Measurements from ENCODE around the gene PFKFB2.

The PFKFB2 gene

DNA sequence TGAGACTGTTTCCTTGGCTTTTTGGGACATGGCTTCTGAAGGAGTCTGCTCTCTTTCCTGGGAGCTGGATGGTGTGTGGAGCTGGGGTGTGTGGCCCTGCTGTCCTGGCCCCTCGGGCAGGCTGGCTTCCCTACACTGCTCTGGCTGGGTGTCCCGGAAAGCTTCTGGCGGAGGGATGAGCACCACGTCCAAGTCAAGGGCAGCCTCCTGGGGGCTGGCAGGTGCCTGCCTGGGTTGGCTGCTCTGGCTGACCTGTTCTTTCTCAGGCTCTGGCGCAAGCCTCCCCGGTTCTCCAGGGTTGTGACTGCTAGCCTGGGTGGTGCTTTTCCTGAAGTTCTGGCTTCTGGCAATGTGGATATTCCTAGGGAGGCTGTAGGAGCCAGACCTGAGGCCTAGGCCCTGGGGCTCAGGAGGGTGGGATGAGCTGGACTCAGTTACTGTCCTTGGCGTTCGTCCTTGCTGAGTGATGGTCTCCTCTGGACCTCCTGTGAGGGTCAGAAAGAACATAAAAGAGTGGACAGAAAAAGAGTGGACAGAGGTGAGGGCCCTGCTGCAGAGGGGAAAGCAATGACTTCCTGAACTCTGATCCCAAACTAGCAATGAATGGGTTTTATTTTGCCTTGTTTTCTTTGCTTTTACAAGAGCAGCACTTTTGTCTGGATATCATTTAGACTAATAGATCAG is 29.9 kb upstream of the PFKFB2 start:
- DNase-seq = no peak

DNA sequence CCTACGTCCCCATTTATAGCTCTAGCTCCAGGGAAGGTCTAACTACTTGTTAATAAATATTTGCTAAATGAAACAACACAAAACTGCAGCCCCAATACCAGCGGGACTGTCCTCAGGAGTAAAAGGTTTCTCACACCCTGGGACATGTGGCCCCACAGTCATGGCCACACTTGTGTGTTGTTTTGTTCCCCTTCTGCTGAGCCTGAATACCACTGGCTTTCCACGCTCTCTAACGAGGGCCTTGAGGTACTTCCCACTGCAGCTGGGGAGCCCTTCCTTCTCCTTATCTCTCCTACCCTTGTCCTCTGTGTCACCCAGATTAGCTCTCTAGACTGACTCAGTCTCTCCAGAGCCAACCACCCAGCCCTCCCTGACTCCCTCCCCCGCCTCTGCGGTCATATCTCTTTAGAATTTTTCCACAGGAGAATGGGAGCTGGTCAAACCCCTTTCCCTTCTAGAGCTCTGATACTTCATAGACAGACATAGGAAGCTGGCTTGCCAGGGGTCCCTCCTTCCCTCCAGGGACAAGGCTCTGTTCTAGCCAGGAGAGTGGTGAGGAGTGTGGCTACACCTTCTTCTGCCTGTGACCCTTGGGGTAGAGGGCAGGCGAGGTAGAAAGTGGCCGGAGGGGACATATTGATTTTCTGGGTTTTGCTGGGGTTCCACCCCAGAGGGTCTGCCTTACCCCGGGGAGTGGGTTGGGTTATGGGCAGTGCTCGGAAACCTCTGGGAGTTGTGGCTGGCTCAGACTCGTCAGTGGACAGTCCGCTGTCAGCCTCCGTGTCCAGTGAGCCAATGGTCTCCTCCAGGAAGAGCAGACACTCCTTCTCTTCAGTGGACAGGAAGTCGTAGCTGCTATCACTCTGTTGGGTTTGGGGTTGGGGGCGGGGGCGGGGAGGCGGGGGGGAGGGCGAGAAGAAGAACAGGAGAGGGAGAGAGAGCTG is 28.6 kb upstream of the PFKFB2 start:
- no peak for DNase-seq

DNA sequence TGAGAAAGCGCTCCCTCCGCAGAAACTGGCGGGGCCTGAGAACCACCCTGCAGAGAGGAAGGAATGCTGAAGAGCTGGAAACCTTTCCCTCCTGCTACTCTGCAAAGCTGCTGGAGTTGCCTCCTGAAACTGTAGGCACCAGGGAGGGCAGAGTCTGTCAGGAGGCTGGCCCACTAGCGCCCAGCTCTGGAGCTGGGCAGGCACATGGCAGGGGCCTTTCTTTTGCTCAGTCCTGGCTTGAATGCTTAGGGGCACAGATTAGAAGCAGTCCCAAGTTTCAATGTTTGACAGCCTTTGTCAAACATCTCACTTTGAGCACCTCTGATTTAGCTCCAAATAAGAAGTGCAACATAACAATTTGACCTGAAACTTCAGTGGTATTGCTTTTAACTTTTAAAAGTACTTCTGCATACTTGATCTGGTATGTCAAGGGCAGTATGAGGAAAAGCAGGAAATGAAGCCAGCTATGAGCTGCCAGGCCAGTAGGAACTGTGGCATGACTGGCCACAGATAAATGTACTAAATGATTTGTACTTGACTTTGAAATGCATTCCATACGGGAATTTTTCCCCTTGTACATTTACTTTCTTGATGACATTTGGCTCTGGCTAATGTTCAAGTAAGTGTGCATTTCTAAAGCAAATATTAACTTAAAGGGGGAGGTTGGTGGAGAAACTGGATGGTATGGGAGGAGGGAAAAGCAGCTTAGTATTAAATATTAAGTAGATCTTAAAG is 27.8 kb upstream of the PFKFB2 start:
- no peak for DNase-seq

DNA sequence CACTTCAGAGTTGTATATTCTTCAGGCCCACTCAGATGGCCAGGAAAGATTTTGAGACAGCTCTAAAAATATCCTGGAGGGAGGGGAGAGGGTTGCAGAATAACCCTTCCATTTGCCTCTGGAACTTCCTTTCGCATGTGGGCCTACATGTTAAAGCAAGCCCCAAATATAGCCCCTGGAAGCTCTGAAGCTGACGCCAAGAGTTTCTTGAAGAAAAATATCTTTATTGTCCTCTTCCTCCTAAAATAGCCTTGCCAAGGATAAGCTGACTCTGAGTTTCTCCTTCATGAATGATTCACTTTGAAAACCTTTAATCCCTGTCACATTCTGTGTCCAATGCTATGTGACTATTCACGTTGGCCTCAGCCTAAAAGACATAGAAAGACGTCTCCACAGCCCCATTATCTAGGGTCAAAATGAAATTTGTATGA is 27.0 kb upstream of the PFKFB2 start:
- no peak for DNase-seq

DNA sequence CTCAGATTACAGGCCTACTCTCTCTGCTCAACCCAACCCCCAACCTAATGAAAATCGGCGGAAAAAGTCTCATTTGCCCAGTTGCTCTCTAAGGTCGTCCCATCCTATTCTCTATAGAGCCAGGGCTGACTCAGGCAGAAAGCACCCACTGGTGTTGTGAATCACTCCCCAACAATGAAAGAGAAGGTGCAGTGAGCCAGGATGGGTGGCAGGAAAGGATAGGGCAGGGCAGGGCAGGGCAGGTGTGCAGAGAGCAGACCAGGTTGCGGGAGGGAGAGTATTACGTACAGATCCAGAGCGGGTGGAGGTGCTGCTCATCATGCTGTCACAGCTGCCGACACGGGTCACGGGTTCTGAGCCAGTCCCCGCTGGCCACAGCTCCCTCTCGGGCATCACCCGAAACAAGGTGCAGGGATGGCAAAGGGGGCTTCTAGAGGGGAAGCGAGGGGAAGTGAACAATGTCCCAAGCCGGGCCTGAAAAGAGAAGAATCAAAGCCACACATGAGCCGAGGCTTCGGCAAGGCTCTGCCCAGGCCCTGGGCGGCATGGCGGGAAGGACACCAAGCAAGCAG is 25.8 kb upstream of the PFKFB2 start:
- no peak for DNase-seq

DNA sequence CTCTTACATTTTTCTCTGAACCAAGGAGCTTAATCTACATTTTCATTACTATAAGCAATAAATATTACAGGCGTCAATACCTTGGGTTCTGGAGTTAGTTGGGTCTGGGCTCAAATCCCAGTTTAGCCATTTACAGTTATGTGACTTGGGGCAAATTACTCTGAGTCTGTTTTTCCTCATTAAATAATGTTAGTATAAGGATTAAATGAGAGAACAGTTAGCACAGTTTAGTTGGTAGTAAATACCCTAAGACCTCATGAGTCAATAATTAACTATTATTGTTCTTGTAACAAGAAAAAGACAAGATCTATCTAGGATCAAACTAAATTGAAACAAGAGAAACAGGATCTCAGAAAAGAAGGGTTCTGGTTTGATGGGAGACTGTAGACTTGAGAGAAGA is 25.2 kb upstream of the PFKFB2 start:
- DNase-seq = no peak

DNA sequence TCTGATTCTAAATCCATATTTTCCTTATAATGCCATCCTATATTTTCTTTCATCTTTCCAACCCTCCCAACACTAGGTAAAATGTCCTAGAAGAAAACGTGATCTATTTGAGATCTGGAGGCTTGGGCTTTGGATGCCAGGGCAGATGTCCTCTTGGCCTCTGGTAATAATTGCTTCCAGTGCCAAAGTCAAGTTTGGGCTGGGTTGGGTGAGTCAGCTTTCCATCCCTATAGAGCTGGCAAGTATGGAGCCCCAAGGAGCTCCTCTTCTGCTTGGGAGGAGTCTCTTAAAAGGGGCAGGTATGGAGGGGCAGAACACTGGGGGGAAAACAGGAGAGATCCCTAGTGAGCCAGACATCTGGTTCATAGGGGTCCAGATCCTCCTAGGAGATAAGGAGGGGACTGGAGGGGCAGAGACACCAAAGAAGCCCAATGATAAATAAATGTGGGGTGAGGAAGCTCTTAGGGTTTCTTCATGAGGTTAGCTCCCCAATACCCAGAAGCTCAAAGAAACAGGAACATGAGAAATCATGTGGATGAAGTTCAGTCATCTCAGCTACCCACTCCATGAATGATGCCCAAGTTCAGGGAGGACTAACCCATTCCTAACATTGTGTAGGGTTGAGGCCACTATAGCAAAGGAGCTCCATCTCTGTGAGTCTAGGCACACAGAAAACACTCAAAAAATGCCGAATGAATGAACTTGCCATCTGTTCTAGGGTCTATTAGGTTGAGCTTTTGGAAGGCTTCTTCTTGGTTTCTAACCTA is 24.0 kb upstream of the PFKFB2 start:
- no peak for DNase-seq

DNA sequence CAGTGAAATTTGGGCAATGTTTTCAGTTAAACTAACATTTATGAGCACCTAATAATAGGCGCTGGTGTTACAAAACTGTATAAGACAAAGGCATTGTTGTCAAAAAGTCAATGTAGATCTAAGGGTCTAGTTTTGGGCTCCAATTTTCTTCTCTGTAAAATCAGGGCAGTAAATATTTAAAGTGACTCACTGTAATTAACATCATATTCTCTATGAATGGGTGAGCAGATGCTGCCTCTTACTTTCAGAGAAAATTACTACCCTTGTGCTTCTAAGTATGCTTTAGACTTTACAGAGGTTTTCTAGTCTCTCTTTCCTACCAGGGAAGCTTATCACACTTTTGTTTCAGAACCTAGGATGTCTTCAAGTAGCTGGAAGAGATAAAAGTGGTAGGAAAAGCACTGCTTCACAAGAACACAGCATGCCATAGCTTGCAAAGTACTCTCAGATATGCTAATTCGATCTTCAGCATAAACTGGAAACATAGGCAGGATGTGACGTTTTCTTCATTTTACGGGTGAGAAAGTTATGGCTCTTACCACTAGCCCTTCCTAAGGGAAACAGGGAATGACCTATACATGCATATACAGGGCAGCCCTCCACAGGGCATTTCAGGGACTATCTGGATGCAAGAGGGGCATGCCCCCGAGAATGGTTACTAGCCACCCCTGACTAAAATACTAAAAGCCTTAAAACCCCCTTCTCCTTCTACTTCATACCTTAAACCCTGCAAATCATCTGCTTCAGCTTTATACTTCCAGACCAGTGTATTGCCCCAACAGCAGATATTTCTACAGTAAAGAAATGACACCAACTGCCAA is 23.2 kb upstream of the PFKFB2 start:
- DNase-seq = no peak

DNA sequence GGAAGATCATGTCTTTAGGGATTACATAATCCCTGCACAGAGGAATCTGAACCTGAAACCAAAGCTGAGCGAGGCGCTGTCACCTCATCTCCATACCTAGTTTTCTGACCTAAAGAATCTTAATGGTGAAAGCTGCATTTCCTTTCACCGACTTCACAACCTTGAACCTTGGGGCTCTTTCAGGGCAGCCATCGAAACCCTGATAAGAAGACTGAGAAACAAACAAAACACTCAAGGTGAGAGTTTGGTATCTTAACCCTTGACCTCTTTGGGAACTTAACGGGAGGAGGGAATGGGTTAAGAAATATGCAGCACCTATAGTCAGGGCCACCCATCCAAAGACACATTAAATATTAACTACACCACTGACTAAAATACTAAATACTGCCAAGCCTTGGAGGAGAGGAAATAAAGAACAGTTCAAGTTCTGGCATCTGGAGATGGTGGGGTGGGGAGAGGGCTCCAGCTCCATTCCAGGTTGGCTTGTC is 22.5 kb upstream of the PFKFB2 start:
- DNase-seq = no peak

DNA sequence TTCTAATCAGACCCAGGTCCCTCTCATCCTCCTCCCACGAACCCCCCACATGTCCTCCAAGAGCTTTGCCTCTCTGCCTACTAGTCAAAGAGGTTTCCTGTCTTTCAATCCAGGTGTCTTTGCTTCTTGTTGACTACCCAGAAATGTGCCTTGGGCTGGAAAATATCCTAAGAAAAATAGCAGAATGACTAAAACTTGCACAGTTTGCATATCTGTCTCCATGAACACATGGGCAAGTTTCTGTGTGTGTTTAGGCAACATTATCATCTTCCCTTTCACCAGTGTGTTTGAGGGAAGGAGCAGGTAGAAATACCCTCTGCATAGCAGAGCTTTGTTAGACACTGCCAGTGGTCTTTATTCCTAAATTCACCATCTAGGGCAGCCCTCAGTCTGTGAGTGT is 22.1 kb upstream of the PFKFB2 start:
- no peak for DNase-seq

DNA sequence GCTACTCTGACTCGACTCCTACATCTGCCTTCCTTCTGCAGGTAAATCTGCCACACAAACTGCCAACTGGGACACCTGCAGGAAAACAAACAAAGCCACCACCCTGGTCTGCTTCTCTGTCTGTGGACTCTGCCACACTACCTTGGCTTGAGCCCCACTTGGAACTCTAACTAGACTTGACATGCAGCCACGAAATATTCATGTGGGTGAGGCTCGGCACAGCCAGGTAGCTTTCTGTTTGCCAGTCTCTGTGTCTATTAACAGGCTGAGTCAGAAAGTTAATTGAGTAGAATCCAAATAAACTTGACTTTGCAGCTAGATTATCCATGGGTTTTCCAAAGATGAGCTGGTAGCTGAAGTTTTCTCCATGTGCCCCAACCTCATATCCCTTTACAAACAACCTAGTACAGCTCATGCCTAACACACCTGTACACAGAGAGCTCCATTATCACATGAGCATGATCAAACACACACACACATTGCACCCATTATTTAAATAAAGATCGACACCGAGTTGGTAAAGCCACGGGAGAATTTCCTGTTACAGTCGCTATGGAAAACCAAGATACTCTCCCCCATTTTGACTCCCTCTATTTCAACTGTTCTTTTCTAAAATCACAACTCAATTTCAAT is 21.3 kb upstream of the PFKFB2 start:
- DNase-seq = no peak

DNA sequence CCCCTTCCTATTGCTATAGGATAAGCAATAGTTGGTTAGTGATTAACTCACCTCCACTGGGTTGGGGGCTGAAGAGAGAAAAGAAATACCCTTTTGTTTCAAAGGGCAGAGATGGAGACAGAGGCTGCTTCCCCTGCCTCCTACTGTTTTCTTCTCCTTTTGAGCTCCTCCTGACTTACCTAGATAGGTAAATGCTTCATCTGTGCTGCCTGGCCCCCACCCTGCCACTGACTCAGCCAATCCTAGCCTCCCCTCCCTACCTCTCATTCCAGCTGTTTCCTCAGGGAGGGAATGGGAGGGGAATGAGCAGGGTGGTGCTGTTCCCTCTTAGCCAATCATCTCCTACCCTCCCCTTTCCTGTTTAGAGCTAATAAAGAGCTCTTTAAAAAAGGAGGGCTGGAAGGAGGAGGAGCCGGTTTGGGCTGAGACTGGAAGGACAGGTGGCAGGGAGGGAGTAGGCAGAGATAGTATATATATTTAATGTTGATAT is 20.5 kb upstream of the PFKFB2 start, which contains the start of gene C1orf116:
Gene C1orf116 (minus strand): TSS at position 229 of the 490 bp plus-strand sequence. CDS start 5,158 bp downstream, outside the sequence.
- DNase-seq = no peak

DNA sequence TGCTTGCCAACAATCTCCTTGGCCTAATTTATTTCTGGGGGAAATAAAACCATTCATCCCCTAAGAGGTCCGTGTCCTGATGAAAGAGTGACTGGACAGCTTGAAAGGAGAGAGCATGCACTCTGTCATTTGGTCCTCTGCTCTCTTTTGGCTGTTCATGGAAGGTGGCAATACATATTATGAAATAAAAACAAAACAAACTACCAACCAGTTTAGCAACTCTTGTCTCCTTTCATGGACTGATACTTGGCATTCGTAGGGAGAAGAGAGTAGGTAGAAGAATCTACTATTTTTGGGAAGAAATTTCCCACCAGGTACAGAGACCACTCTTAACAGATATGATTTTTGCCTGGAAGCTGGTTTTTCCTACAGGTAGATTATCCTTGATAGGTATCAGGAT is 19.8 kb upstream of the PFKFB2 start:
- DNase-seq = no peak

DNA sequence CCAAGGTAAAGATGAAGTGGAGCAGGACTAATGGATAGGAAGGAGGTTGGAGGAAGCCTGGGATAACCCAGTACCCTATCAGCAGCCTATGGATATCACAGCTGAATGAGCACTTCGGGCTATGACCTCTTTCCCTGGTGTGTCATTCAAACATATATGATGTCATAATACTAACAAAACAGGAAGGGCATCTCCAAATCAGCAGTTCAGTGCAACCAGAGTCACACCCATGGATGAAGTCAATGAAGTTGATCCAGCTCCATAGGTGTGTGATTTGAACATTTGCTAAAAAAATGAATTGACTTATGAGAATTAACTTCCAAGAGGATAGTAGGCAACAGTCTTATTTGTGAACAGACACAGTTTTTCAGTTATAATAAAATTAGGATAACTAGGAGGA is 18.9 kb upstream of the PFKFB2 start:
- no peak for DNase-seq

DNA sequence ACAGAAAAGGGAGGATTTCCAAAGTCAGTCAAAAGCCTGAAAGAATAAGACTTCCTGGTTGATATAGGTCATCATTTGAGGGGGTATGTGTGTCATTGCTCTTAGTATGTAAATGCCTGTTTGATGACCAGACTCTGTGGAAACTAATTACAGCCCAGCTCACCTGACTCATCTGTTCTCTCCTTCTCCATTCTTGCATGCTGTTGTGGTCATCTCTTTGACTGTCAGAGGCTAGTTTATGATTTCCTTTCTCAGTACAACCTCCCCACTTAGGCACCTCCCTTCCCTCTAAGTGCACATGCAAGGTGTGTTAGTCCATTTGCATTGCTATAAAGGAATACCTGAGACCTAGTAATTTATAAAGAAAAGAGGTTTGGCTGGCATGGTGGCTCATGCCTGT is 18.1 kb upstream of the PFKFB2 start:
- no peak for DNase-seq

DNA sequence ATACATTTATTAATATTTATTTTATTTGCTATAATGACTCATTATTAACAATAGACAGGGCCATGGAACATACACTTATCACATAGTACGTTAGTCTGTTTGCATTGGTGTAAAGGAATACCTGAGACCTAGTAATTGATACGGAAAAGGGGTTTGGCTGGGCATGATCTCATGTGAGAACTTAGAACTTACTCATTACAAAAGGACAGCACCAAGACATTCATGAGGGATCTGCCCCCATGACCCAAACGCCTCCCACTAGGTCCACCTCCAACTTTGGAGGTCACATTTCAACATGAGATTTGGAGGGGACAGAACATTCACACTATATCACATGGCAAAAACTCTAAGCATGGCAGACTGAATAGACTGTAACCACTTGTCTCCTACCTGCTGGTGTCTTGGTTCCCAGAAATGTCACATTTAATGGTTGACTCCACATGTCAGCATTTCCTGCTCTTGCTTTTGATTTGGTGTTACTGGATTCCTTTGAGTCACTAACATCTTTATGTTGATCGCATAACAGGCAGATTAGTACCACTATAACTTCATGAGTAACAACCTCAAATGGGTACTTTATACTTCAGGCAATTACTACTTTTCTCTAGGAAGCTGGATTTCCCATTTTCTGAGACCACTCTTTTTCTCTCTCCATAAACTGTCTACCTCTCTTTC is 17.1 kb upstream of the PFKFB2 start:
- no peak for DNase-seq

DNA sequence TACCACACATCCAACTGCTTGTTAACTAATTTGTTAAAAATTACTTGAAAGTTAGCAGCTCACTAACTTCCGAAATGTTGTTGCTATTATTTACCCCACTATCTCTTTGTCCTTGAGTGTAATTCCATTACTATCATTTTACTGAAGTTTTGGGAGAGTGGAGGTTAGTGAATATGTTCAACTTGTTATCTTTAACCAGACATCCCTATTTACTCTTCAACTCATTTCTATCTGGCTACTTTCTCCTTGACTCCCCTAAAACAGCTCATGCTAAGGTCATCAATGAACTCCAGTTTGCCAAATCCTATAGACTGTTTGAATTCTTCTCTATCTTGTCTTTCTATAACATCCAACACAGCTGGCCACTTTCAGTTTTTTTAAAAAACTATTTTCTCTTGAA is 16.2 kb upstream of the PFKFB2 start:
- DNase-seq = no peak

DNA sequence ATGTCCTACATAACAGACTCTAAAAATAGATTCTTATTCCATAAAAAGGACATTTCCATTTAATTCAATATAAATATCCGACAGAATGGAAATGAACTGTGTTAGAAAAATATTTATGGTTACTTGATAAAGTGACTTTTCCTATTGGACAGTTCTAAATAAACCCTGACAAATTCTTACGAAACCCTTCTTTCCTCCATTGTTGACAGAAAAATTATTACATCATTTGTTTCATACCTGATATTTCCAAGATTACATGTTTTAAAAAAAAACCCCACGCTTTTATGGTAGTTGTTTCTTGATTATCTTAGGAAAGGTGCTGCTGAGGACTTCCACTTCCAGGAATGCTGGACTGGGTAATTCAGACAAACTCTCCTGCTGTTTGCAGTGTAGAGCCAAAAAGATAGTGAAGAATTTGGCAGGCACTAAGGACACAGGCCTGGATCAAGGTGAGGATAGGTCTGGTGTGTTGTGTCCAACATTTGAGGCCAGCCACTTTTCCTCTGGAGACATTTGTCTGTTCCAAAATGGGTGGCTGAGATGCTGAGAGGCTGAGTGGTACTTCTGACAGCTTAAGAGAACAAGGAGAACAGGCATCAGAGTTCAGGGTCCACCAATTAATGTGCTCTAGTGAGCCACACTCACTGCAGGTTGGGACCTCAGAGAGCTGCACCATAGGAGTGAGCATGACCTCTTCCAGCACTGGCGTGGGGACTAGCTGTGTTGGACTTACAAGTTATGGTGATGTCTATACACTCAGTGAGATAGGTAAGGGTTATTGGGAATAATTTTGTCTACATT is 13.5 kb upstream of the PFKFB2 start:
- no peak for DNase-seq

DNA sequence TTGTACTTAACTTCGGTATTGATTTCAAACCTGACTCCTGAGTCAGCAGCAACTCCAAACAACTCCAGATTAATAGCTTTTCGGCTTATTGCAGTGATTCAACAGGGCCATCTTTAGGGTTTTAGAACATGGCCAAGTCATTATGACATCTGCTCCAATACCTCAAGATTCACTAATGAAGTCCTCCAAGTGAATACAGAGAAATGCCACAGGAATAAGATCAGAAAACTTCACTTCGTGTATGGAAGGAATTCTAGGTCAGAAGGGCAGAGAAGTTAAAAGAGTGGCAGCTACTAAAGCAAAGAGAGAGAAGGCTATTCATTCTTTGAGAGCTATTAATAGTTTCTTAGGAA is 12.9 kb upstream of the PFKFB2 start:
- DNase-seq = no peak
